SH-SY5Y (cell line): ENCODE results near the gene OR1J1.

Experiments used
- GATA2 ChIP-seq: IDR thresholded peaks from 2 replicates; pipeline ENCODE4 v1.6.1; 2011; ENCODE audit warnings: mild to moderate bottlenecking, low read depth, low read length
- GATA3 ChIP-seq: IDR thresholded peaks from 2 replicates; pipeline ENCODE4 v1.6.1; 2011; ENCODE audit warnings: low read depth, mild to moderate bottlenecking, low read length, moderate library complexity

DNA sequence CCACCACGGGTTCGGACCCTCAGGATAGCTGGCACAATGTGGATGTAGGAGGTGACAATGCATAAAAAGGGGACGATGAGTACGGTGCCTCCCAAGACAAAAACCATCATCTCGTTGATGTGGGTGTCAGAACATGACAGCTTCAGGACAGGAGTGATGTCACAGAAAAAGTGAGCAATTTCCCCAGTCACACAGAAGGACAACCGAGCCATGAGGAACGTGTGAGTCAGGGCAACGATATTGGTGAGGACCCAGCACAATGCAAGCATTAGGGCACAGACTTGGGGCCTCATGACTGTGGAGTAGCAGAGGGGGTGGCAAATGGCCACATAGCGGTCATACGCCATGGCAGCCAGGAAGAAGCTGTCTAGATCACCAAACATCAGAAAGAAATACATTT, 48.9 kb upstream of the OR1J1 start:
- no peak for TF ChIP-seq GATA2
- no peak for TF ChIP-seq GATA3
